AG09319 (cell line): ENCODE results near the gene SHISA2.

ENCODE experiments used
- DNase-seq: peaks from one replicate; pipeline ENCODE4 v3.0.0-alpha.2; 2010; ENCODE audit warnings: low read depth; ENCODE audit errors: extremely low read depth
- CTCF ChIP-seq: IDR thresholded peaks from 2 replicates; pipeline ENCODE4 v1.5.1; 2011; ENCODE audit warnings: low read depth, mild to moderate bottlenecking, inconsistent platforms, low read length, moderate library complexity

SHISA2 gene

DNA sequence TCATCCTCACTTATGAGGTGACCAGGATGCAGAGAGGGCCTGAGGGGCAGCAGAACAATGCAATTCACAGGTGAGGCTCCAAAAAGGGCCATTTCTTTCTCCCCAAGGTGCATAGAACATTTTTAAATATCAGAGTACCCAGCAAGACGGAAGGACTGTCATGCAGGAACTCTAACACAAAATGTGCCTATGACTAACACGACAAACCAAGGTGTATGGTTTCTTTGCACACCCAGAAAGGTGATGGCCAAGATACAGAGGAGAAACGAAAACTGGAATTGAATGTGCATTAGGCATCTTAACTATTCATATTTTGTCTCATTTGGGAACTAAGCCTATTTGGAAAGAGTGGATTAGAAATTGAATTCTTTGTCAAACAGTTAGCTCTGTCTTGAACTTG, 29.9 kb downstream of the SHISA2 start:
- no peak for DNase-seq
- TF ChIP-seq CTCF, result no peak

GRCh38 chr13:26021516-26021915, 30.3 kb downstream of the SHISA2 start:
- no peak for DNase-seq
- TF ChIP-seq CTCF, result no peak

- DNase-seq, result no peak
- TF ChIP-seq CTCF, result no peak
Observed at GRCh38 chr13:26020891-26021290, 30.9 kb downstream of the SHISA2 start.

DNA sequence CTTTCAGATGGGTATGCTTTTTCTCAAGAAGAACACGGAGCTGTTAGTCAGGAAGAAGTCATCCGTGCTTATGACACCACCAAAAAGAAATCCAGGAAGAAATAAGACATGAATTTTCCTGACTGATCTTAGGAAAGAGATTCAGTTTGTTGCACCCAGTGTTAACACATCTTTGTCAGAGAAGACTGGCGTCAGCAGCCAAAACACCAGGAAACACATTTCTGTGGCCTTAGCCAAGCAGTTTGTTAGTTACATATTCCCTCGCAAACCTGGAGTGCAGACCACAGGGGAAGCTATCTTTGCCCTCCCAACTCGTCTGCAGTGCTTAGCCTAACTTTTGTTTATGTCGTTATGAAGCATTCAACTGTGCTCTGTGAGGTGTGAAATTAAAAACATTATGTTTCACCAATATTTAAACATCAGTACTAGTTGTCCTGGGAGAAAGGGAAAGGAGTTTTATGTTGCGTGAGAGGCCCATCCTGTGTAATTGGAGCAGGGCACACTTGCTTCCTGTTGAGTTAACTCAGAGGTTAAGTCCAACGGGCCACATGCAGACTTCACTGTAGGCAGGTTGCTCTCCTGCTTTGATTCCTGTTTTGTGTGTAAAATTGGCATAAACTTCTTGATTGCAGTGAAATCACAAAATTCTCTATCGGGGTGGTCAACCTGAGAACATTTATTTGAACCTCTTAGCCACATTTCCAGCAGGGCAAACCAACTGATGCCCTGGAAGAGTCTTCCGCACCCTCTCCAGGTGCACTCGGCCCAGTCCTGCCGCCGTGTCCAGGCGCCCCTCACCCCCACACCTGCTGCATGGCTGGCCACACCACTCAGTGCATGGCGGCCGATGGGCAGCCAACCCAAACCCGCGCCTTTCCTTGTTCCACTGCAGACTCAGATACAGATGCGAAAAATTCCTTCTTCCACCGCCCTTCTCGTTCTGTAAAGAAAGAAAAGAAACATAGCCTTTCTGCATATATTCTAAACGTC, 31.6 kb downstream of the SHISA2 start:
- DNase-seq, result no peak
- TF ChIP-seq CTCF, result no peak

DNA sequence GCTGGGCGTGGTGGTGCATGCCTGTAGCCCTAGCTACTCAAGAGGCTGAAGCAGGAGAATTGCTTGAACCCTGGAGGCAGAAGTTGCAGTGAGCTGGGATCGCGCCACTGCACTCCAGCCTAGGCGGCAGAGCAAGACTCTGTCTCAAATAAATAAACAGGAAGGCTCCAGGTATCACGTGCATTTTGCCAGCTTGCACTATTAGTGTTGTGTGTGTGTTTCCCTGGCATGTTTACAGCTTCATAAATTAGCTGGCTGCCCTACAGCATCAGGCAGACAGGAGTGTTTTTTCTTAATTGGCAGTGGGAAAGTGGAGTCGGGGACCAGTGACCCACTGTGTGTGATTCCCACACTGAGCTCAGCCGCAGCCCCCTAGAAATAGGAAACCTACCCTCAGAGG, 32.6 kb downstream of the SHISA2 start:
- TF ChIP-seq CTCF, result no peak
- no peak for DNase-seq

- TF ChIP-seq CTCF, result no peak
Observed at GRCh38 chr13:26017932-26018665, 33.7 kb downstream of the SHISA2 start.

GRCh38 chr13:26017196-26017921, 34.5 kb downstream of the SHISA2 start:
- TF ChIP-seq CTCF, result no peak
- no peak for DNase-seq

More at GRCh38 chr13:26017932-26018665, 33.7 kb downstream of the SHISA2 start:
- DNase-seq, result no peak
